Fibroblast of peridontal ligament (primary cell): ENCODE data around the gene HACD2.

ENCODE experiments used
- DNase-seq: peaks from one replicate; pipeline ENCODE4 v3.0.0-alpha.2; 2010; ENCODE audit errors: extremely low read depth

Gene HACD2

DNA sequence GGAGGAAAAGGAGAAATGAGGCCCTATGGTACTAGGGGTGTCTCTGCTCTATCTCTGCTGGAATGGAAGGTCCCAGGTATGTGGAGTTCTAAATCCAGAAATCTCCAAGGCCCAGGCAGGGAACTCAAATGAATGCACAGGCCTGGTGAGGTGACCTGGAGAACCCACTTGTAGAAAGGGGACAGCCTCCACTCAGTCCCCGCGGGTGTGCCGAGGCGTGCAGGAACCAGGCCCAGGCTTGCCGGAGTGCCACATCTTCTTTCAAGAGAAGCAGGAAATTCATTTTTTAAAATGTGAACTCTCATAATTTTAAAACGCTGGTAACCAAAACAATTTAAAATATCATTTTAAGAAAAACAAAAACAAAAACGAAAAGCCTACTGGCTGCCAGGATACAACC is 103.8 kb downstream of the HACD2 start:
- DNase-seq, result no peak

DNA sequence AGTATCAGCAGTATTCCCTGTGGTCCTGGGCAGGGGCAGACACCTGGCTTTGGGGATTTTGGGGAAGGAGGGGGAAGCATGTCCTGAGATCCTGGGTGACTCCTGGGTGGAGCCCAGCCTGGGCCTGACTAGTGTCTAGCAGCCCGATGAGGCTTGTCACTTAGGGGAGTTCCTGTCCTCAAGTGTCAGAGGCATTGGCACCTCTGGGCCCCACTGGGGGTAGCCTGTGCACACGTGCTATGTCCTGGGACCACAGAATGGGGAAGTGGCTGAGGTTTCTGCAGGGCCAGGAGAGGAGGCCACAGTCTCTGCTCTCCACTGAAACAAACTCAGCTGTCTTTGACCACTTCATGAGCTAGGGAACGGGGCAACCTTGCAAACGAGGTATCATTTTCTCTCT is 104.4 kb downstream of the HACD2 start:
- no peak for DNase-seq

DNA sequence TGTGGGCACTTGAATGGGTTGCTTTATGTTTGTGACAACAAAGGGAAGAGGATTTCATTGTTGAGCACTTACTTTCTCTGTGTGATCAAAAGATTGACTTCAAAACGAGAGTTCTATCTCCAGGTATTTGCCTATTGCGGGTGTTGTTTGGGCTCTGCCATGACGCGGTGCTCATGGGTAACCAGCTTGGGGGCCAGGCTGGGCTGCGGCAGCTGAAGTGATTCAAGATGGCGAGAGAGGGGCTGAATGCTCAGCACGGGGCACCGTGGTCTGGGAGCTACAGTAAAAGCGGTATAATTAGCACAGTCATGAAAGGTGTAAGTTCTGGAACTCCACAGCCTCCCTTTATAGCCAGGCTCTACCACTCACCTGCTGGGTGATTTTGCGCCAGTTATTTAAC is 105.0 kb downstream of the HACD2 start:
- DNase-seq, result no peak

DNA sequence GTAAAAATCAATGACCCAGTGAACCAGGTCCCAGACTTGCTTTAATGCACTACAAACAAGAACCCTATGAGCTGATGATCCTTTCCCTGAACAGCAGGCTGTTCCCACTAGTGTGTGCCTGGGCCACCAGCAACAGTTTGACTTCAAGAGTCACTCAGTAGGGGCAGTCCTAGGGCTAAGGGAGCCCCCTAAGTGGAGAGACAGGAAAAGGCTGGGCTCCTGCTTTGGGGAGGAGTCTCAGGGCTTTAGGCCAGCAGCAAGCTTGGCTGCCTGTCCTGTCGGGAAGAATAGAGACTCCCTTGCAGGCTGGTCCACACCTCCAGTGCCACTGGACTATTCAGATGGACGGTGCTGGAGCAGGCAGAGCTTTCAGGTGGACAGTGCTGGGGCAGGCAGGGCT is 106.5 kb downstream of the HACD2 start:
- DNase-seq, result no peak

DNA sequence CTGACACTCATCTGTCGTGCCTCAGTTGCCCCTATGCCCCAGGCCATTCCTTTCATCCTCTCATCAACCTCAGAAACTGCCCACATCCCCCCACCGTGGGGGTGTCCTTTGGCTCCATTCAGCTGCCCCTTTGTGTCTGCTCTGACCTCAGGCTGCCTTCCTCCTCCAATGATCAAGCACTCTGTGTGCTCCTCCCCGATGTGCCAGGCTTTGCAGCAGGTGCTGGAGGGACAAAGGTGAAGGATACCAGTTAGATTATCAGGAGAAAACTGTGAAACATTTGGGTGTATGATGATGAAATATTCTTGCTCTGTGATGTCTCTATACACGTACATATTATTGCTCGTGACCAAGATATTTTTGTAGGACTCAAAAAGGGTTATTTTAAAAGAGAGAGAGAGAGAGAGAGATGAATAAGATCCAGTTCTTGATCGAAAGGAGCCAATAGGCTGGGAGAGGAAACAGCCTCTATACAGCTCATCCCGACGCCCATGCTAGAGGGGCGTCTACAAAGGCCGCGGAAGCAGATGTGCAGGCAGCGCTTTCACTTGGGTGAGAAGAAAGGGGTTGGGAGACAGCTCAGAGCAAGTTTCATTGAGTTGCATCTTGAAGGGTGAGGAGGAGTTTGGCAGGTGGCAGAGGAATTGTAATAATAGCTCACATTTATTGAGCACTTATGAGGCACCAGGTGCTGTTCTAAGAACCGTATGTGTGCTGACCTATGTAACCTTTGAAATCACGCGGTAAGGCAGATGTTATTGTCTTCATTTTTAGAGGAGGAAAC is 107.7 kb downstream of the HACD2 start:
- DNase-seq, result no peak

DNA sequence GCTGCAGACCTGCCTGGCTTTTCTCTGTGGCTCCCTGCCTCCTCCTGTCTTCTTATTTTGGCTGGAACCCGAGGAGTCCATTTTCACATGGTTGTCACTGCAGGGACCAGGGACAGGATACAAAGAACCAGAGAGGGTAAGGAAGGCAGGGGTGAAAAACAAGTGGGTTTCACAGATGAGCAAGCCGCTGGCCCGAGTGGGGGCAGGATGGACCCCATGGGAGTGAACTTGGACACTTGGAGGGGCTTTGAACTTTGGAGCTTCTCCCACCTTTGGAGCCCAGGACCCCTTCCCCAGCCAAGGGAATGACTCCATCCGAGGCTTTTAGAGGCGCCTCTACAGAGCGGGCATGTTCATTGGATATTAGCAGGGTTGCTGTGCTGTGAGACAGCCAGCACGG is 109.1 kb downstream of the HACD2 start:
- no peak for DNase-seq

DNA sequence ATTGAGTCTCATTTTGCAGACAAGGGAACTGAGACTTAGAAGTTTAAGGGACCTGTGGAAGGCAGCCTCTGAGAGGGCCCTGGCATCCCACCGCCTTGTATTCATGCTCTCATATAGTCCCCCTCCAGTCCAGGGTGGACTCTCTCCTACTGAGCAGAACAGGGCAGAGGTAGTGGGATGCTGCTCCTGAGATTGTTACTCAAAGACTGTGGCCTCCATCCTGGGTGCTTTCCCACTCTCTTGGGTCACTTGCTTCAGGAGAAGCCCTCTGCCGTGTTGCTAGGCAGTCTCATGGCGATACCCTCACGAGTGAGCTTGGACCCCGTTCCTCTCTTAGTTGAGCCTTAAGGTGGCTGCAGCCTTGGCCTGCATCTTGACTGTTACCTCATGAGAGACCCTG is 113.7 kb downstream of the HACD2 start:
- no peak for DNase-seq

DNA sequence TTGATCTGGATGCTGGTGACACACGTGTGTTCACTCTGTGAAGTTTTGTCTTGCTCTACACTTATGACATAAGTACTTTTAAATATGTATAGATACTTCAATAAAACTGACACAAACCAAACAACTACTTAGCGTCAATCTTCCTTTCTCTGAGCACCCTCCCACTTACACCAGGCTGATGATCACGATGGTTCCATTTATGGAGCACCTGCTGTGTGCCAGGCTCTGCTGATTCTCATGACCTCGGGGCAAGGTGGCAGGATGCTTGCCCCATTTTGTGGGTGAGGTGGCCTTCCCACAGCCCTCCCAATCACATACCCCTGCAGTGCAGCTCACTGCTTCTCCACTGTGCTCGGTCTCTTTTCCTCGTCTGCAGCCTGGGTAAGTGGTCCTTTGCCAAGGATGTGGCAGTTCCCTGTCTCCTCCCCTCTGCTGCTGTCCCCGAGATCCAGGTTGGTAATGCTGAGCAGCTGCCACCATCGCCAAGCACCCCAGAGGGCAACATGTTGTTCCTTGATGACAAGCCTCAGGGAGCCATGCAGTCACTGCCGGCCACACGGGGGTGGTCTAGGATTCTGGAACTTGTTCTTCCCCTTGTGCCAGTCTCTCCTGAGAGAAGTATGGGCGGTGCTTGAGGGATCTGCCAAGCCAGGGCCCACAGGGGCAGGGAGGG is 115.4 kb downstream of the HACD2 start:
- no peak for DNase-seq

DNA sequence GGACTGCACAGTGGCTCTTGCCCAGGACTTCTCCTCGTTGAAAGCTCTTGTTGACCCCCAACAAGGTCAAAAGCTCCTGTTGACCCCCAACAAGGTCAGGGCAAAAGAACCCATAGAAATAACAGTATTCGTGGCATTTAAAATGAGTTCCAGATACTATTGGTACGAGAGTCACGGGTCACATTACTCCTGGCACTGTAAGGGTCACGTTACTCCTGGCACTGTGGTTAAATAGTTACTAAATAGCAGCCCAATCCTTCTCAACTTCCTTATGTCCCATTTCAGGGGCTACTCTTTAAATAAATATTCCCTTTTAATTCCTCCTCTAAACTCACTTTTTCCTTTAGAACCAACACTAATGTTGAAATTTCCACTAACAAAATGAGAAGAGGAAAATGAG is 117.8 kb downstream of the HACD2 start:
- no peak for DNase-seq

DNA sequence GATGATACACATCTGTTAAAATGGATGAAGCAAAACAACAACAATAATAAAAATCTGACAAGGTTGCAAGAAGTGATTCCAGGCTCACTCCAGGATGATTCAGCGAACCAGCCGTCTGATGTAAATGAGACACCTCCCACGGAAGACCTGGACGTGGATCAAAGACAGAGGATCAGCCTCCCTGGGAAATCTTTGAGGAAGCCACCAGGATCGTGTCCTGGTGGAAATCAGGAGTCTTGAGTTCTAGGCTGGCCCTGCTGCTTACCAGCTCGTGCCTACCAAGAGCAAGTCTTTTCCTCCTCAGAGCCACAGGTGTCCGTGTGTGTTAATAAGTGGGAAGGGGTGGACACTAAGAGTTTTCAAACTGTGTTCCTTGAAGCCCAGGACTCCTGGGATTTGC is 120.6 kb downstream of the HACD2 start:
- DNase-seq, result no peak

DNA sequence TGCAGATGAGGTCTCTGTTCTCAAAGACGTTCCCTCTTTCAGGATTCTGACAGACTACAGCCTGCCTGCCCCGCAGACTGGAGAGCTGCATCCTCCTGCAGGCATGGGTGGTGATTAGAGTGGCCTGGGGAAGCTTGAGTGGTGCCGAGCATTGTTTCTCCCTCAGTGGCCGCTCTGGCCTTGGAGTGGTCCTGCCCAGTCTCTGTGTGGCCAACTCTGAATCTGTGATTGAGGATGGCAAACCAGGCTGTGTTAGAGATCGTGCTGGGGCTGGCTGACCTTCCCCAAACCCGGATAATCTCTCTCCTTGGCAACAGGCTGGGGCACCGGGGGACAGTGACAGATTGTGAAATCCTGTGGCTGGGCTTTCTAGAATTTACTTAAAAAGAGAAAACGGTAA is 125.0 kb downstream of the HACD2 start:
- no peak for DNase-seq

DNA sequence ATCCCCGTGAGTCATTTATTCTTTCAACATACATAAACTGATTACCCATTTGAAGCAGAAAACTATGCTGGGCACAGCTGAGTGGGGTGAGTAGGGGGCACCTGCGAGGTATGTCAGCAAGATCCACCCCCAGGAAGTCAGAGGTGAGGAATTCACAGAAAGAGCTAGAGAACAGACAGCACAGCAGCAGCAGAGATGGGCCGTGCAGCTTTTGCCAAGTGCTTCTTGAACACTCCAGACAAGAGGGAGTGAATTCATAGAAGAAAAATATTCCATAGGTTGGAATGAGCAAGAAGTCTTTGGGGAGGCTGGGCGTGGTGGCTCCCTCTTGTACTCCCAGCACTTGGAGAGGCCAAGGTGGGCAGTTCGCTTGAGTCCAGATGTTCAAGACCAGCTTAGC is 126.6 kb downstream of the HACD2 start:
- no peak for DNase-seq

DNA sequence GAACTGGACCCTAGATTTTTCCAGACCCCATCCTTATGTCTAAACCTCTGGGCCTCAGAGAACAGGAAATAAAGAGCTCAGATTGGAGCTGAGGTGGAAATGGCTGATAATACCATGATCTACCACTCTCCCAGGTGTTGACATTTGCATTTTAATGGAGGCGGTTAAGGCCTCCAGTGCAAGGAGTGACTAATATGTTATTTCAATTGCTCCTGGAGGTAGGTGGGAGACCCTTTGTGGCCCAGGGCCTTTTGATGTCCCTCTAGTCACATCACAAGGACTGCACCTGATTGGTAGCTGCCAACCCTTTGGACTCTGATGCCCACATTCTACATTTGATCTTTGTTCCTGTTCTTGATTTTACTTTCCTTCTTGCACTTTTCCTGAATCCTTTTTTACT is 127.0 kb downstream of the HACD2 start:
- DNase-seq, result no peak

DNA sequence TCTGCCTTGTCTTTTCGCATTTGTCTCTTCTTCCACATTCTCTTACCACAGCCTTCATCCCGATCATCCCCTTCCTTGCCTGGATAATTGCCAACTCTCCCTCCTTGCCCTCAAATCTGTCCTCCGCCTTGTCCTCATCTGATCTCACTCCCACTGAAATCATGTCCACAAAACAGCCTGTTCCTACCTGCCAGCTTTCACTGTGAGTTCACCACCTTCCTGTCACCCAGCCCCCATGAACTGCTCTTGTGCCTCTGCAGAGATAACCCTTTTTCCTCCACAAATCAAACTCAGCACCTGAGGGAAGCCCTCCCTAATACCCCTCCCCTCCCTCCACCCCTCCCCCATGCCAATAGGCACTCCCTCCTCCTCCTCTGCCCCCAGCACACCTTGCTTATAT is 131.2 kb downstream of the HACD2 start:
- DNase-seq, result no peak

DNA sequence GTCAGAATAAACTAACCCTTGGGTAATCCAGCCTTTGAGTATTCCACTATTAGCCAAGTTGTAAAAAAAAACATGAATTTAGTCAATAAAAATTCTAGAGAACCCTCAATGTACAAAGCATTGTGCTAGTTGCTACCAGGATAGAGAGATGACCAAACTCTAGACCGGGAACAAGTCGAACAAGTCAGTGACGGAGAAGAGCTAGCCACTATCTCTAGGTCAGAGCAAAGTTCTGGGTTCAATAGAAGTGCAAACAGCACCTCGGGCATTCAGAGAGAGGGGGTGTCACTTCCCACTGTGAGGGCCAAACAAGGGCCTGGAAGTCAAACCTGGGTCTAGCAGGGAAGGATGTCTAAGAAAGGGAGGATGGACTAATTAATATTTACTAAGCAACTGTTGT is 133.7 kb downstream of the HACD2 start:
- no peak for DNase-seq

DNA sequence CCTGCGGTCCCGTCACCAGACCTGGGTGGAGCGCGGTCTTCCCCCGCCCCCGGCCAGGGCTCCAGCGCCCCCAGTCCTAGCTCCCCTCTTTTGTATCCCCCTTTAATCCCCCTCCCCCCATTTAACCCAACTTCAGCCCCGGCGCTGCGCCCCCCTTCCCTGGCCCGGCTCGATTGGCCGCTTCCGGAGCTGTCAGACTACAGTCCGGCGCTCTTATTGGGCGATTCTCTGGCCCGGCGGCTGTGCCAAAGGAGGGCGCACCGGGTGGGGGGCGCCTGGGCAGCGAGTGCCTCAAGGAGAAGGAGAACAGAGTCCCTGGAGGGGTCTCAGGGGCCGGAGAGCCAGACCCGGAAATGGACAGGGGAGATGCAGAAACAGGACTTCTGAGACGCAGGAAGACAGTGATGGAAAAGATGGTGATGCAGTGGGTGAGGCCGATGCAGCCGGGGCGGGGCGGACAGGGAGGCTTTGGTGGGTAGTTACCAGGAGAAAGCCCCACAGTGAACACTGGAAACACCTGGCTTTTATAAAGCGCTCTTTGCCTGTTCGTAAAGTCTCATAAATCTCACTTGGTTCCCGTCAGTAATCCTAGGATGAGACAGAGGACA is 134.8 kb downstream of the HACD2 start:
- no peak for DNase-seq

DNA sequence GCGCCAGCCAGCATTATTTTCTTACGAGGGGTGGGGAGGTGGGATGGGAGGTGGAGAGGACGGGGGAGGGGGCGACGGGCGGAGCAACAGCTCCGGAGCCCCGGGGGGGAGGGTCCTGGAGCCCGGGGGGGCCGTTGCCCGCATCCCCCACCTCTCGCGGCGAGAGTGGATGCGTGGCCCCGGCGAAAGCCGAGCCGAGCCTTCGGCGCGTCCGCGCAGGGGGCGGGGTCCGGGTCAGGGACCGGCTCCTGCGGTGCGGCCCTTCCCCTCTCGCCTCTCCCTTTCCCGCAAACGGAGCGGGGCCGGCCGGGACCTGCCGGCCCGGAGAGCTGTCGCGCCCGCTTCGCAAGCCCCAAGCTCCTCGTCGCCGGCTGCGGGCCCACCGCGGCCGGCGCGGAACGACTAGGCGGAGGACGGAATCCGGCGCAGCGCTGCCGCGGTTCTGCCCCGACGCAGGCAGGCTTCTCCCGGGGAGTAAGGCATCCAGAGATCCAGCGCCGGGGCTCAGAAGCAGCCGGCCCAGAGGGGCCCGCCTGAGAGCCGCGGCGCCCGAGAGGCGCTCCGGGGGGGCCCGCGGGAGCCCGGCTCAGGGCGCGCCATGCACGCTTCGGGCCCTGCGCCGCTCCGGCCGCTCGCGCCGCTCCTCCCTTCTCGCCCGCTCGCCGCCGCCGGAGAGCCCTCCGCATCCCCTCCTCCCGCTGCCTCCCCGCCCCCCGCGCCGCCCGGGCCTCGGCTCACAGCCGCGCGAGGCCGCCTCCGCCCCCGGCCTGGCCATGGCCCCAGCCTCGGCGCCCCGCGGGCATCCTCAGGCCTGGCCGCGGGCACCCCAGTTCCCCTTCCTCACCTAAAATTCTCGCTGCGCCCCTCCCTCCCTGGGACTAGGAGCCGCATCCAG is 135.5 kb downstream of the HACD2 start:
- DNase-seq, result no peak

DNA sequence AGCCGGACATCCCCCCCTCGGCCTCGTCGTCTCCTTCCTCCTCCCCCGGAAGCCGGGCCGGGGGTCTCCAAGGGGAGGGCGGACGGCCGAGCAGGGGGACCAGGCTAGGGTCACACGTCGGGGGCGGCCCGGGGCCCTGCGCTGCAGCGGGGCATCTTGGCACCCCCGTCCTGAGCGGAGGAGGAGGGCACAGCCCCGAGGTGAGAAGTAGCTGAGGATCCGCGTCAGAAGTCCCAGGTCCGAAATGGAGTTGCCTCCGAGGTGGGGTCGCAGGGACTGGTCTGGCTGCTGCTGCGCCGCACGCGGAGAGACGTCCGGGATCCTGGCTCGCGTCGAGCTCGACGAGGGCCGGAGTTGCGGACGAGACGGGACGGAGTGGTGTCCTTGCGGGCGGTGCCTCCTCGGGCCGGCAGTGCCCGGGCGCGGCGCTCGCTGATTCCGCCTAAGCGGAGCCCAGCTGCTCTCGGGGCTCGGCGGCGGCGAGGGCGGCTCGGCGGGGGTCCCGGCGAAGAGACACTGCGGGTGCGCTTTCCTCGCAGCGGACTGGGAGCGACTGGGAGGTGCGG is 136.2 kb downstream of the HACD2 start, which contains the start of gene ADCY5:
Gene ADCY5 (minus strand): TSS at position 555 of the 566 bp plus-strand sequence. CDS start 545 bp downstream, at position 10.
- no peak for DNase-seq

DNA sequence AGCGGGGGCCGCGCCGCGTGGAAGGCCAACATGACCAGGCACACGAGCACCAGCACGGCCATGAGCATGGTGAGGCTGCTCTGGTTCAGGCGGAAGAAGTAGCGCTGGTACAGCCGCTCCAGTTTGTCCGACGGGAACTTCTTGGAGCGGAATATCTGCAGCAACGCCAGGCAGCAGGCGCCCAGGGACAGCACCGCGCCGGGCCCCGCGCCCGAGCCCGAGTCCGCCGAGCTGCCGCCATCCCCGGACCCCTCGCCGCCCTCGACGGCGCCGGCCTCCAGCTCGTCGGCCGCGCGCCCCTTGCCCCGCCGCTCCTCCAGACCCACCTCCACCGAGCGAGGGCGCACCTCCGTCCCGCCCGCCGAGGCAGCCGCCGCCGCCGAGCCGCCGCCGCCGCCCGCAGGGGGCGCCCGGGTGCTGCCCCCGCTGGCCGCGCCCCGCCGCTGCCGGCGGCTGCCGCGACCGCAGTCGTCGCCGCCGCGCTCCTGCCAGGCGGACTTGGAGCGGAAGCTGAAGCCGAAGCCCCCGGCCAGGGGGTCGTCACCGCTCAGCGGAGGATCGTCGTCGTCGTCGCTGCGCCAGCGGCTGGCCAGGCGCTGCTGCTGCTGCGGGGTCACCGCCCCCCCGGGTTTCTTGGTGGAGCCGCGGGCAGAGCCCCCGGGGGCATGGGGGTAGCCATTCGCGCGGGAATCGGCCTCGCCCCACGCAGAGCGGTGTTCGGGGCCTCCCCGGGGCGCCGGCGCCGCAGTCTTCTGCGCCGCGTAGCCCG is 136.9 kb downstream of the HACD2 start:
- no peak for DNase-seq

DNA sequence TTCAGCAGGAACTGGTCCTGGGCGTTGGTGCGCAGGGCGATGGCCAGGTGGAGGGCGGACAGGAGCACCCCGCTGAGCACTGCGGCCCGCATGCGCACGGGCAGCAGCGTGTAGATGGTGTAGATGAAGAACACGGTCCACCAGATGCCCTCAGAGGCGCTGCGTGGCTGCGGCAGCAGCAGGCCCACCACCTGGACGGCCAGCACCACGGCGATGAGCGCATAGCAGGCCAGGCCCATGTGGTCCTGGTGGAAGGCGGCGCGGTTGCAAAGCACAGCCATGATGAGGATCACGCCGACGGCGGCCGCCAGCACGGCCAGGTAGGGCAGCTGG is 137.5 kb downstream of the HACD2 start:
- DNase-seq, result no peak

DNA sequence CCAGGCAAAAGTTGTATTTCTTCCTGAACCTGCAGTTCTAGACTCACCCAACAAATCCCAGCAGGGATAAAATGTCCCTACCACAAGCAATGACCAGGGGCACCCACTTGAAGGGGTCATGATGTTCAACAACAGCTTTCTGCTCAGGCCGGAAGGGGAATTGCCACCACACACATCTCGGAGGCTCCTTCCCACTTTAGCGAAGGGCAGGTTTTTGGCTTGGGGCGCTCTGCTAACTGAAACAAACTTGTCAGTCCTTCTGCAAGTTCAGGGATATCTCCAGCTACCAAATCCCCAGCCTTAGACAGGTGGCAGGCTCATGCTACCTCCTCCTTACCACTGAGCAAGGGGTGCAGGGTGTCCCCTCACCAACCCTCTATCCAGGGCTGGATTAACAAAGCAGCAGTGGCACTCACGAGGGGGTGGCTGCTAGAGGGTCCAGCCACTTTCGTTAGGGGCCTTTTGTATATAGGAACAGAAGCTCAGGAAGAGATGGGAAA is 138.2 kb downstream of the HACD2 start:
- no peak for DNase-seq
